Gastroesophageal sphincter (tissue), 3 donors: Measurements from ENCODE around the gene CD276.

ENCODE experiments used
- EP300 ChIP-seq: sonication (generic); formaldehyde crosslinking; IDR thresholded peaks from one replicate; pipeline ENCODE4 v1.6.1; 2017; ENCODE audit warnings: antibody characterized with exemption, mild to moderate bottlenecking
- POLR2A ChIP-seq, 2 donors: fragments of 450-650 bp; IDR thresholded peaks; one replicate each; pipeline ENCODE4 v1.6.1; 2017; ENCODE audit warnings: antibody characterized with exemption in 2 of 2, mild to moderate bottlenecking in 2 of 2, moderate library complexity in 1 of 2
- POLR2AphosphoS5 ChIP-seq: sonication (generic); formaldehyde crosslinking; IDR thresholded peaks from one replicate; pipeline ENCODE4 v1.6.1; 2017; ENCODE audit warnings: antibody characterized with exemption
- TF ChIP-seq, protein P1 (sequence below), 4 experiments: fragments of 200-600 bp in 2 of 4; fragments of 450-650 bp in 2 of 4; sonication (generic) in 1 of 4; IDR thresholded peaks; one replicate each; pipeline ENCODE4 v1.5.1; 2017 to 2019; ENCODE audit warnings: antibody characterized with exemption in 4 of 4, mild to moderate bottlenecking in 2 of 4, moderate library complexity in 2 of 4

- TF ChIP-seq, protein P1, sequence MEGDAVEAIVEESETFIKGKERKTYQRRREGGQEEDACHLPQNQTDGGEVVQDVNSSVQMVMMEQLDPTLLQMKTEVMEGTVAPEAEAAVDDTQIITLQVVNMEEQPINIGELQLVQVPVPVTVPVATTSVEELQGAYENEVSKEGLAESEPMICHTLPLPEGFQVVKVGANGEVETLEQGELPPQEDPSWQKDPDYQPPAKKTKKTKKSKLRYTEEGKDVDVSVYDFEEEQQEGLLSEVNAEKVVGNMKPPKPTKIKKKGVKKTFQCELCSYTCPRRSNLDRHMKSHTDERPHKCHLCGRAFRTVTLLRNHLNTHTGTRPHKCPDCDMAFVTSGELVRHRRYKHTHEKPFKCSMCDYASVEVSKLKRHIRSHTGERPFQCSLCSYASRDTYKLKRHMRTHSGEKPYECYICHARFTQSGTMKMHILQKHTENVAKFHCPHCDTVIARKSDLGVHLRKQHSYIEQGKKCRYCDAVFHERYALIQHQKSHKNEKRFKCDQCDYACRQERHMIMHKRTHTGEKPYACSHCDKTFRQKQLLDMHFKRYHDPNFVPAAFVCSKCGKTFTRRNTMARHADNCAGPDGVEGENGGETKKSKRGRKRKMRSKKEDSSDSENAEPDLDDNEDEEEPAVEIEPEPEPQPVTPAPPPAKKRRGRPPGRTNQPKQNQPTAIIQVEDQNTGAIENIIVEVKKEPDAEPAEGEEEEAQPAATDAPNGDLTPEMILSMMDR (IDR thresholded peaks at IDR 0.05) = no peak
- TF ChIP-seq POLR2A (IDR thresholded peaks at IDR 0.05) = no peak
- TF ChIP-seq POLR2AphosphoS5 = no peak
- TF ChIP-seq EP300 = no peak
Measured at GRCh38 chr15:73717802-73718201, 33.6 kb downstream of the CD276 start.
